IMR-90 (cell line): ENCODE results near the gene FADS2. TPM values are rescaled to one million over a fixed set of nuclear protein-coding genes. Genes with fewer than 3 reads are reported as not detected.

Experiments used
- ATAC-seq: fragments of 200-7000 bp; cut with Tn5 transposase; 2 replicates; pipeline ENCODE4 v1.9.1; 2020; ENCODE audit warnings: low read depth, mild to moderate bottlenecking, moderate library complexity
- BruUV-seq: library from RNA; stranded (reverse); fragments of 400-500 nt; replicated peaks from 2 replicates; lab custom pipeline; 2021; lab: Mats Ljungman, UMichigan
- CTCF ChIA-PET: fragments of 300-600 bp; formaldehyde crosslinking; extraction: SDS; loops from one replicate; lab custom pipeline; 2021; ENCODE audit warnings: antibody characterized with exemption; lab: Yijun Ruan, JAX
- POLR2A ChIA-PET: fragments of 300-600 bp; sonication (Branson Sonifier 250); formaldehyde crosslinking; loops from one replicate; lab custom pipeline; 2022; ENCODE audit warnings: antibody characterized with exemption; ENCODE audit not compliant: unreplicated experiment; lab: Charles Lee
- DNase-seq: peaks from one replicate; pipeline ENCODE4 v3.0.0; 2013
- H2AFZ ChIP-seq: replicated peaks from 2 replicates; pipeline ENCODE3; 2013; ENCODE audit warnings: low read length, mild to moderate bottlenecking; ENCODE audit not compliant: poor library complexity
- H2AK5ac ChIP-seq: 2 replicates; pipeline ENCODE4 v1.6.1; 2013; ENCODE audit warnings: low read depth, low read length, inconsistent platforms
- H2AK9ac ChIP-seq: replicated peaks from 2 replicates; pipeline ENCODE3; 2013; ENCODE audit warnings: mild to moderate bottlenecking, low read depth, low read length, moderate library complexity; ENCODE audit not compliant: poor library complexity
- H2BK120ac ChIP-seq: 2 replicates; pipeline ENCODE4 v1.6.1; 2013; ENCODE audit warnings: low read depth, low read length, inconsistent platforms
- H2BK15ac ChIP-seq: 3 replicates; pipeline ENCODE4 v1.6.1; 2013; ENCODE audit warnings: low read depth, low read length, inconsistent platforms
- H2BK20ac ChIP-seq: 2 replicates; pipeline ENCODE4 v1.6.1; 2013; ENCODE audit warnings: low read depth, mild to moderate bottlenecking, inconsistent platforms, low read length, moderate library complexity
- H2BK5ac ChIP-seq: 2 replicates; pipeline ENCODE4 v1.6.1; 2013; ENCODE audit warnings: mild to moderate bottlenecking, low read depth, low read length, inconsistent platforms; ENCODE audit not compliant: poor library complexity, severe bottlenecking
- H3K14ac ChIP-seq: replicated peaks from 2 replicates; pipeline ENCODE4 v1.6.1; 2013; ENCODE audit warnings: low read depth, low read length, inconsistent platforms
- H3K18ac ChIP-seq: 2 replicates; pipeline ENCODE4 v1.6.1; 2013; ENCODE audit warnings: low read depth, low read length, control low read depth
- H3K23ac ChIP-seq: 2 replicates; pipeline ENCODE4 v1.6.1; 2013; ENCODE audit warnings: low read depth, low read length, inconsistent platforms
- H3K27ac ChIP-seq: 2 replicates; pipeline ENCODE4 v1.5.1; 2013; ENCODE audit warnings: mild to moderate bottlenecking, control low read depth, low read length; ENCODE audit not compliant: insufficient read depth
- H3K27me3 ChIP-seq: 2 replicates; pipeline ENCODE4 v1.6.1; 2013; ENCODE audit warnings: low read length; ENCODE audit not compliant: control insufficient read depth, insufficient read depth
- H3K36me3 ChIP-seq: 2 replicates; pipeline ENCODE4 v1.6.1; 2013; ENCODE audit warnings: low read length, mixed read lengths; ENCODE audit not compliant: control insufficient read depth, insufficient read depth
- H3K4ac ChIP-seq: 2 replicates; pipeline ENCODE4 v1.6.1; 2013; ENCODE audit warnings: low read depth, low read length, inconsistent platforms
- H3K4me1 ChIP-seq: 2 replicates; pipeline ENCODE4 v1.6.1; 2013; ENCODE audit warnings: low read length, mixed read lengths; ENCODE audit not compliant: control insufficient read depth, insufficient read depth
- H3K4me2 ChIP-seq: 2 replicates; pipeline ENCODE4 v1.6.1; 2013; ENCODE audit warnings: low read depth, mild to moderate bottlenecking, control low read depth, low read length, moderate library complexity
- H3K4me3 ChIP-seq: 2 replicates; pipeline ENCODE4 v1.5.1; 2013; ENCODE audit warnings: low read depth, mild to moderate bottlenecking, control low read depth, low read length, moderate library complexity; ENCODE audit not compliant: insufficient read depth
- H3K56ac ChIP-seq: 2 replicates; pipeline ENCODE4 v1.6.1; 2013; ENCODE audit warnings: low read length, inconsistent platforms; ENCODE audit not compliant: insufficient read depth; ENCODE audit errors: extremely low read depth
- H3K79me1 ChIP-seq, 2 experiments: 2 replicates each; pipeline ENCODE4 v1.6.1; 2013; ENCODE audit warnings: low read length in 2 of 2, inconsistent platforms in 1 of 2, low read depth in 1 of 2
- H3K9ac ChIP-seq: 2 replicates; pipeline ENCODE4 v1.6.1; 2013; ENCODE audit warnings: low read depth, low read length, control low read depth
- H3K9me1 ChIP-seq: 2 replicates; pipeline ENCODE4 v1.6.1; 2013; ENCODE audit warnings: low read length, inconsistent platforms; ENCODE audit not compliant: insufficient read depth
- H3K9me3 ChIP-seq: 2 replicates; pipeline ENCODE4 v1.6.1; 2013; ENCODE audit warnings: low read length; ENCODE audit not compliant: control insufficient read depth, insufficient read depth
- H4K20me1 ChIP-seq: 2 replicates; pipeline ENCODE4 v1.6.1; 2013; ENCODE audit warnings: low read length, inconsistent platforms; ENCODE audit not compliant: insufficient read depth
- H4K5ac ChIP-seq: 2 replicates; pipeline ENCODE4 v1.6.1; 2013; ENCODE audit warnings: mild to moderate bottlenecking, low read depth, low read length, control low read depth
- H4K8ac ChIP-seq, 2 experiments: 2 replicates each; pipeline ENCODE4 v1.6.1; 2013; ENCODE audit warnings: low read depth in 2 of 2, low read length in 2 of 2, control low read depth in 1 of 2, inconsistent platforms in 1 of 2
- H4K91ac ChIP-seq: 2 replicates; pipeline ENCODE4 v1.6.1; 2013; ENCODE audit warnings: low read depth, low read length, inconsistent platforms; ENCODE audit not compliant: insufficient read depth
- BHLHE40 ChIP-seq: fragments of 150-350 bp; IDR thresholded peaks from 2 replicates; pipeline ENCODE4 v1.6.1; 2016; ENCODE audit warnings: mild to moderate bottlenecking, low read depth, low read length
- CEBPB ChIP-seq: IDR thresholded peaks from 2 replicates; pipeline ENCODE4 v1.6.1; 2012; ENCODE audit warnings: low read depth, low read length, improper control_type of control experiment
- CHD1 ChIP-seq: IDR thresholded peaks from 2 replicates; pipeline ENCODE4 v1.6.1; 2012; ENCODE audit warnings: low read depth, low read length, improper control_type of control experiment
- CTCF ChIP-seq: conservative IDR thresholded peaks from 2 replicates; pipeline ENCODE4 v1.5.1; 2012; ENCODE audit warnings: mild to moderate bottlenecking, low read depth, low read length, improper control_type of control experiment
- ELK1 ChIP-seq: fragments of 150-350 bp; IDR thresholded peaks from 2 replicates; pipeline ENCODE4 v1.6.1; 2016; ENCODE audit warnings: low read depth, mild to moderate bottlenecking, low read length, moderate library complexity, borderline replicate concordance
- FOS ChIP-seq: fragments of 150-350 bp; IDR thresholded peaks from 2 replicates; pipeline ENCODE4 v1.6.1; 2016; ENCODE audit warnings: low read depth, low read length
- MAFK ChIP-seq: IDR thresholded peaks from 2 replicates; pipeline ENCODE4 v1.6.1; 2012; ENCODE audit warnings: low read depth, low read length, improper control_type of control experiment
- MAZ ChIP-seq: IDR thresholded peaks from 2 replicates; pipeline ENCODE4 v1.6.1; 2012; ENCODE audit warnings: low read depth, mild to moderate bottlenecking, low read length, improper control_type of control experiment, moderate library complexity, borderline replicate concordance
- MXI1 ChIP-seq: IDR thresholded peaks from 2 replicates; pipeline ENCODE4 v1.6.1; 2012; ENCODE audit warnings: low read depth, mild to moderate bottlenecking, low read length, moderate library complexity, borderline replicate concordance
- NFE2L2 ChIP-seq: fragments of 150-350 bp; IDR thresholded peaks from 2 replicates; pipeline ENCODE4 v1.6.1; 2016; ENCODE audit warnings: low read depth, mild to moderate bottlenecking, low read length
- POLR2A ChIP-seq: IDR thresholded peaks from 2 replicates; pipeline ENCODE4 v1.6.1; 2012; ENCODE audit warnings: mild to moderate bottlenecking, low read depth, low read length
- RAD21 ChIP-seq: IDR thresholded peaks from 2 replicates; pipeline ENCODE4 v1.6.1; 2012; ENCODE audit warnings: low read length, improper control_type of control experiment
- RCOR1 ChIP-seq: IDR thresholded peaks from 2 replicates; pipeline ENCODE4 v1.6.1; 2012; ENCODE audit warnings: mild to moderate bottlenecking, low read length, improper control_type of control experiment; ENCODE audit not compliant: insufficient replicate concordance
- RFX5 ChIP-seq: IDR thresholded peaks from 2 replicates; pipeline ENCODE4 v1.8.0; 2012; ENCODE audit warnings: low read depth, mild to moderate bottlenecking, low read length, moderate library complexity
- SMC3 ChIP-seq: fragments of 150-350 bp; IDR thresholded peaks from 2 replicates; pipeline ENCODE4 v1.6.1; 2016; ENCODE audit warnings: low read depth, mild to moderate bottlenecking, antibody characterized with exemption, low read length, moderate library complexity
- USF2 ChIP-seq: fragments of 150-350 bp; IDR thresholded peaks from 2 replicates; pipeline ENCODE4 v1.6.1; 2017; ENCODE audit warnings: mild to moderate bottlenecking, antibody characterized with exemption, low read length, low read depth
- WGBS, 2 experiments: methylation state at CpG; one replicate each; pipeline versions ENCODE4 v1.1.5 to v1.1.7; 2013; ENCODE audit warnings: missing lambda C conversion rate in 2 of 2; ENCODE audit not compliant: insufficient read length in 1 of 2; ENCODE audit errors: extremely low coverage in 2 of 2; 5-methylcytosine and 5-hydroxymethylcytosine counted together
- dilution Hi-C: fragments of 300-500 bp; cut with HindIII; formaldehyde crosslinking; loops from one replicate; pipeline ENCODE4 v1.14.3; 2018; ENCODE audit warnings: low sequenced_read_pairs; ENCODE audit not compliant: unreplicated experiment
- in situ Hi-C: fragments of 300-500 bp; cut with MboI; formaldehyde crosslinking; loops from 3 replicates; pipeline ENCODE4 v1.14.3; 2019; ENCODE audit warnings: low sequenced_read_pairs, inconsistent platforms, mixed read lengths
- intact Hi-C: fragments of 100-400 bp; cut with micrococcal nuclease; formaldehyde crosslinking; loops from 2 replicates; pipeline ENCODE4 v1.10.0; 2022
- polyA plus RNA-seq, 3 experiments: library from polyadenylated mRNA; depleted of rRNA; stranded (reverse); fragments of >200 nt; gene quantifications; 2 replicates each; pipeline ENCODE4 v1.2.3, GENCODE V29; 2012; ENCODE audit warnings: low replicate concordance in 1 of 3
- total RNA-seq: library from RNA; depleted of rRNA; stranded (reverse); fragments of >200 nt; gene quantifications from 2 replicates; pipeline ENCODE4 v1.2.3, GENCODE V29; 2012

Gene FADS2
- total and polyA plus RNA-seq, 2 of the 4 experiments (the other 2 are of a cell fraction), result 33.3 to 88.4 TPM

- BruUV-seq, result no TSS peak
- Histone ChIP-seq H2AK9ac (peak overlapping the region; percentile 3), H3K9ac (no peak overlapping the region), H2AK5ac (no peak overlapping the region), H2BK5ac (no peak overlapping the region), H3K4me1 (peaks cover 1% of the 10 kb centered on the region), H3K4me3 (no peak overlapping the region), H4K8ac (no peak overlapping the region), H2BK120ac (no peak overlapping the region), H2BK15ac (no peak overlapping the region), H3K36me3 (peaks cover 19% of the 10 kb centered on the region), H3K27ac (no peak overlapping the region), H4K5ac (no peak overlapping the region), H4K91ac (no peak overlapping the region), H3K4me2 (no peak overlapping the region), H3K9me3 (no peaks in the 10 kb centered on the region), H3K27me3 (no peaks in the 10 kb centered on the region), H3K23ac (no peak overlapping the region), H2BK20ac (no peak overlapping the region), H3K14ac (peak overlapping the region; percentile 6; the same call in 1 of the 2 replicates), H2AFZ (no peak overlapping the region), H3K18ac (no peak overlapping the region), H3K4ac (no peak overlapping the region; the same call in 1 of the 2 replicates), H3K9me1 (peaks cover 18% of the 10 kb centered on the region), H3K79me1 (peaks cover 10 to 56% of the 10 kb centered on the region in 2 experiments), H3K56ac (no peak overlapping the region), H4K20me1 (peaks cover 21% of the 10 kb centered on the region; the same call in 1 of the 2 replicates)
- dilution Hi-C loops, result no loop called here
- in situ Hi-C loops, result no loop called here
- DNase-seq (no peak), ATAC-seq (no peak)
- no peak for TF ChIP-seq MAZ
- TF ChIP-seq BHLHE40, result no peak
- TF ChIP-seq CHD1, result no peak
- TF ChIP-seq POLR2A, result no peak
- no peak for TF ChIP-seq CTCF
- no peak for TF ChIP-seq RAD21
- no peak for TF ChIP-seq ELK1
- TF ChIP-seq RCOR1, result no peak
- no peak for TF ChIP-seq MXI1
- no peak for TF ChIP-seq USF2
- TF ChIP-seq SMC3, result no peak
- TF ChIP-seq MAFK, result no peak
- no peak for TF ChIP-seq FOS
- no peak for TF ChIP-seq NFE2L2
- TF ChIP-seq CEBPB, result no peak
- no peak for TF ChIP-seq RFX5
- CTCF ChIA-PET, result interaction anchor here (0.6 to 1.9 kb wide), 3 partner anchors 66 to 227 kb away, joined by 3 to 6 read pairs (median 3); no protein-coding TSS in a partner anchor
- WGBS, 2 experiments, result no CpG with 5 or more reads among the region's 3 CpGs
- POLR2A ChIA-PET, result no interaction called here
- intact Hi-C loops, result no loop called here
These were observed 53.3 kb downstream of the FADS2 start for GRCh38 chr11:61881397-61881796.
